GM19043 (cell line): ENCODE measurements around the gene WLS.

ENCODE experiments used
- ATAC-seq: cut with Tn5 transposase; IDR thresholded peaks from one replicate; pipeline ENCODE4 v1.9.1; 2021; ENCODE audit warnings: low read depth; ENCODE audit not compliant: unreplicated experiment

The WLS gene

GRCh38 chr1:68107771-68108170, 124.6 kb downstream of the WLS start:
- ATAC-seq, result no peak

- ATAC-seq, result no peak
Observed at GRCh38 chr1:68103884-68104554, 128.3 kb downstream of the WLS start.

GRCh38 chr1:68103011-68103545, 129.2 kb downstream of the WLS start:
- no peak for ATAC-seq

- ATAC-seq, result no peak
Observed at GRCh38 chr1:68101829-68102228, 130.5 kb downstream of the WLS start.

- ATAC-seq, result no peak
Observed at GRCh38 chr1:68100571-68100970, 131.8 kb downstream of the WLS start.

- ATAC-seq, result no peak
Observed at GRCh38 chr1:68093737-68094136, 138.6 kb downstream of the WLS start.

- ATAC-seq, result no peak
Observed at GRCh38 chr1:68087184-68087583, 145.1 kb downstream of the WLS start.

GRCh38 chr1:68085752-68086151, 146.6 kb downstream of the WLS start:
- ATAC-seq, result no peak

- ATAC-seq, result no peak
Observed at GRCh38 chr1:68083686-68084085, 148.6 kb downstream of the WLS start.

GRCh38 chr1:68081775-68082283, 150.5 kb downstream of the WLS start:
- ATAC-seq, result no peak

- ATAC-seq, result no peak
Observed at GRCh38 chr1:68078647-68079046, 153.7 kb downstream of the WLS start.
